Suprapubic skin (tissue), 3 donors: Measurements from ENCODE around the gene IPPK.

Source experiments
- POLR2A ChIP-seq, 2 donors: fragments of 450-650 bp; IDR thresholded peaks; one replicate each; pipeline ENCODE4 v1.6.1; 2017; ENCODE audit warnings: antibody characterized with exemption in 2 of 2, mild to moderate bottlenecking in 2 of 2, moderate library complexity in 2 of 2
- TF ChIP-seq, protein P1 (sequence below), 2 donors: fragments of 200-600 bp in 1 of 2; fragments of 450-650 bp in 1 of 2; sonication (generic) in 1 of 2; IDR thresholded peaks; one replicate each; pipeline ENCODE4 v1.5.1; 2016 to 2019; ENCODE audit warnings: antibody characterized with exemption in 2 of 2, mild to moderate bottlenecking in 1 of 2, moderate library complexity in 1 of 2

DNA sequence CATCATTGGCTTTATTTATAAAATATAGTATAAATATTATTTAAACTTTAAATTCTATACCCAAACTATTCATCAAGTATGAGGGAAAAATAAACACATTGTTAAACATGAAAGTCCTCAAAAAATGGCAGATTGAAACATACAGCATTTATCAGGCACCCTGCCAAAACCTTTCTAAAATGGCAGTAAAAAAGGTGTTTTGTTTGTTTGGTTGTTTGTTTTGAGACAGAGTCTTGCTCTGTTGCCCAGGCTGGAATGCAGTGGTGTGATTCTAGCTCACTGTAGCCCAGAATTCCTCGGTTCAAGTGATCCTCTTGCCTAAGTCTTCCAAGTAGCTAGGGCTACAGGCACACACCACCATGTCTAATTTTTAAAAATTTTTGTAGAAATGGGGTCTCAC is 74.0 kb downstream of the IPPK start:
- TF ChIP-seq, protein P1, sequence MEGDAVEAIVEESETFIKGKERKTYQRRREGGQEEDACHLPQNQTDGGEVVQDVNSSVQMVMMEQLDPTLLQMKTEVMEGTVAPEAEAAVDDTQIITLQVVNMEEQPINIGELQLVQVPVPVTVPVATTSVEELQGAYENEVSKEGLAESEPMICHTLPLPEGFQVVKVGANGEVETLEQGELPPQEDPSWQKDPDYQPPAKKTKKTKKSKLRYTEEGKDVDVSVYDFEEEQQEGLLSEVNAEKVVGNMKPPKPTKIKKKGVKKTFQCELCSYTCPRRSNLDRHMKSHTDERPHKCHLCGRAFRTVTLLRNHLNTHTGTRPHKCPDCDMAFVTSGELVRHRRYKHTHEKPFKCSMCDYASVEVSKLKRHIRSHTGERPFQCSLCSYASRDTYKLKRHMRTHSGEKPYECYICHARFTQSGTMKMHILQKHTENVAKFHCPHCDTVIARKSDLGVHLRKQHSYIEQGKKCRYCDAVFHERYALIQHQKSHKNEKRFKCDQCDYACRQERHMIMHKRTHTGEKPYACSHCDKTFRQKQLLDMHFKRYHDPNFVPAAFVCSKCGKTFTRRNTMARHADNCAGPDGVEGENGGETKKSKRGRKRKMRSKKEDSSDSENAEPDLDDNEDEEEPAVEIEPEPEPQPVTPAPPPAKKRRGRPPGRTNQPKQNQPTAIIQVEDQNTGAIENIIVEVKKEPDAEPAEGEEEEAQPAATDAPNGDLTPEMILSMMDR (IDR thresholded peaks at IDR 0.05) = no peak
- no peak for TF ChIP-seq POLR2A (IDR thresholded peaks at IDR 0.05)
